Skeletal muscle satellite cell (primary cell): ENCODE data around the gene NEXMIF. TPM values are rescaled to one million over a fixed set of nuclear protein-coding genes. Genes with fewer than 3 reads are reported as not detected.
"Not testable (repeated sequence)": the region's sequence is repeated elsewhere in the genome, so short reads cannot be mapped to it uniquely, and the experiment has no call there.

Experiments used
- H3K27me3 ChIP-seq: 2 replicates; pipeline ENCODE4 v1.7.0; 2013; ENCODE audit warnings: low read length; ENCODE audit not compliant: control insufficient read depth, insufficient read depth
- H3K36me3 ChIP-seq: 2 replicates; pipeline ENCODE4 v1.7.0; 2013; ENCODE audit warnings: mild to moderate bottlenecking, control low read depth, low read length; ENCODE audit not compliant: insufficient read depth
- H3K4me1 ChIP-seq: 2 replicates; pipeline ENCODE4 v1.7.0; 2013; ENCODE audit warnings: low read length; ENCODE audit not compliant: control insufficient read depth, insufficient read depth
- H3K4me2 ChIP-seq: 2 replicates; pipeline ENCODE4 v1.7.0; 2013; ENCODE audit warnings: mild to moderate bottlenecking, low read length
- H3K4me3 ChIP-seq: 2 replicates; pipeline ENCODE4 v1.7.0; 2013; ENCODE audit warnings: low read length
- H3K9ac ChIP-seq: 2 replicates; pipeline ENCODE4 v1.7.0; 2013; ENCODE audit warnings: mild to moderate bottlenecking, low read depth, low read length, moderate library complexity
- H3K9me3 ChIP-seq: replicated peaks from 2 replicates; pipeline ENCODE4 v1.7.0; 2013; ENCODE audit warnings: mild to moderate bottlenecking, control low read depth, low read length
- small RNA-seq: library from RNA; depleted of rRNA; stranded (forward); fragments of <200 nt; gene quantifications from one replicate; pipeline ENCODE3, GENCODE V24; 2012

The NEXMIF gene

GRCh38 chrX:74784629-74785028 is 140.6 kb downstream of the NEXMIF start:
- Histone ChIP-seq H3K27me3 (peaks cover 4% of the 10 kb centered on the region), H3K4me3 (no peak overlapping the region), H3K4me1 (no peaks in the 10 kb centered on the region), H3K9ac (no peak overlapping the region), H3K9me3 (no peaks in the 10 kb centered on the region), H3K36me3 (no peaks in the 10 kb centered on the region), H3K4me2 (no peak overlapping the region)

DNA sequence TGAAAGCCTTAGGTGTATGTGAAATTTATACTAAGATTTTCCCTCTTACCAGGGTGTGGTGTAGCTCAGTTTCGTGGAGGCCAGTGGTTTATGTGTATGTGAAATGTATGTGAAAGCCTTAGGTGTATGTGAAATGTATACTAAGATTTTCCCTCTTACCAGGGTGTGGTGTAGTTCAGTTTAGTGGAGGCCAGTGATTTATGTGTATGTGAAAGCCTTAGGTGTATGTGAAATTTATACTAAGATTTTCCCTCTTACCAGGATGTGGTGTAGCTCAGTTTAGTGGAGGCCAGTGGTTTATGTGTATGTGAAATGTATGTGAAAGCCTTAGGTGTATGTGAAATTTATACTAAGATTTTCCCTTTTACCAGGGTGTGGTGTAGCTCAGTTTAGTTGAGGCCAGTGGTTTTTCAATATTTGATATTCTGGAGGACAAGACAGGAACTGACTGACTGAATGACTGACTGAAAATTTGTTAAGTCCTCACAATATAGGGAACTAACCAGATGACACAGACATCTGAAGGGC is 143.7 kb downstream of the NEXMIF start:
- H3K4me3 ChIP-seq: no peak overlapping the region
- H3K4me1 ChIP-seq: no peaks in the 10 kb centered on the region
- no peak overlapping the region for H3K4me2 ChIP-seq
- H3K9ac ChIP-seq: no peak overlapping the region
- no peaks in the 10 kb centered on the region for H3K9me3 ChIP-seq
- H3K36me3 ChIP-seq: no peaks in the 10 kb centered on the region
- H3K27me3 ChIP-seq: peaks cover 4% of the 10 kb centered on the region

GRCh38 chrX:74779175-74779574 is 146.1 kb downstream of the NEXMIF start:
- Histone ChIP-seq H3K36me3 (no peaks in the 10 kb centered on the region), H3K9me3 (no peaks in the 10 kb centered on the region), H3K9ac (no peak overlapping the region), H3K4me2 (no peak overlapping the region), H3K4me1 (no peaks in the 10 kb centered on the region), H3K4me3 (no peak overlapping the region), H3K27me3 (peaks cover 4% of the 10 kb centered on the region)

- Histone ChIP-seq H3K4me1 (no peaks in the 10 kb centered on the region), H3K4me3 (no peak overlapping the region), H3K4me2 (no peak overlapping the region), H3K36me3 (no peaks in the 10 kb centered on the region), H3K27me3 (no peaks in the 10 kb centered on the region), H3K9ac (no peak overlapping the region), H3K9me3 (no peaks in the 10 kb centered on the region)
Observed at GRCh38 chrX:74774988-74775387, 150.3 kb downstream of the NEXMIF start.

DNA sequence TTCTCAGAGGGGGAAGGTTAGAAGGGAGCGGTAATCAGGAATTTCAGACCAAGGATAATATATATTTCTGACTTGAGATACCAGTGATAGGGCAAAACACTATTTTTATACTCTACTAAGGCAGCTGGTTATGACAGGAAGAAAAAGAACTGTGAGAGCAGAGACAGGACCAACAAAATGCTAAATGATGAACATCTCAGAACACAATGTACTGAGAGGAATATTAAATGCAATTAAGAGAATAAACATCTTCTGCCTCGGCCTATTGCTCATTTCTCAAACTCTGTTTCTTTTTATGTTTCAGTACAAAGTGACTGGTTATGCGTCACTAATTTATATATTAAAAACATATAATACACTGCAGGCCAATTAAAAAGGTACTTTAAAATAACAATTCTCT is 188.8 kb downstream of the NEXMIF start:
- Histone ChIP-seq H3K4me1 (no peaks in the 10 kb centered on the region), H3K4me3 (no peak overlapping the region), H3K36me3 (no peaks in the 10 kb centered on the region), H3K4me2 (no peak overlapping the region), H3K9ac (no peak overlapping the region), H3K9me3 (no peaks in the 10 kb centered on the region), H3K27me3 (peaks cover 4% of the 10 kb centered on the region)

- Histone ChIP-seq H3K4me2 (no peak overlapping the region), H3K4me3 (no peak overlapping the region), H3K4me1 (no peaks in the 10 kb centered on the region), H3K9me3 (no peaks in the 10 kb centered on the region), H3K36me3 (no peaks in the 10 kb centered on the region), H3K27me3 (no peaks in the 10 kb centered on the region), H3K9ac (no peak overlapping the region)
Observed at GRCh38 chrX:74705269-74705668, 220.0 kb downstream of the NEXMIF start.

GRCh38 chrX:74701343-74701742 is 223.9 kb downstream of the NEXMIF start:
- not testable (repeated sequence) for H3K27me3 ChIP-seq, H3K4me3 ChIP-seq, H3K4me2 ChIP-seq, H3K36me3 ChIP-seq, H3K4me1 ChIP-seq, H3K9ac ChIP-seq, H3K9me3 ChIP-seq

DNA sequence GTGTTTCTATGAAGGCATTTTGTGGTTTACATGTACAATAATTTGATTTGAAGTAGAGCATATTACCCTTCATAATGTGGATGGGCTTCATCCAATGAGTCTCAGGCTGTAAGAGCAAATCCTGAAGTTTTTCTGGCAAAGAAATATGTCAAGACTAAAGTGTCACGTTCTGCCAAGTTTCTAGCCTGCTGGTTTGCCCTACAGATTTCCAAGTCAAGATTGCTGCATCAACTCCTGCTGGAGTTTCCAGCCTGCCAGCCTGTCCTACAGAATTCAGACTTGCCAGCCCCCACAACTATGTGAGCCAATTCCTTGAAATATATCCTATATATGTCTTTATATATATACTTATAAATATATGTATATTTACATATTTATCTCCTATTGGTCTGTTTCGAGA is 240.8 kb downstream of the NEXMIF start:
- H3K27me3 ChIP-seq: peaks cover 4% of the 10 kb centered on the region
- H3K4me3 ChIP-seq: no peak overlapping the region
- no peaks in the 10 kb centered on the region for H3K4me1 ChIP-seq
- no peak overlapping the region for H3K9ac ChIP-seq
- H3K9me3 ChIP-seq: peaks cover 3% of the 10 kb centered on the region
- no peak overlapping the region for H3K4me2 ChIP-seq
- H3K36me3 ChIP-seq: no peaks in the 10 kb centered on the region

Small RNAs within 50 kb of the gene (small RNA-seq; reads per million reads assigned to genes)
- gene AL139395.1: not detected
